ENCODE results near the gene KANSL2.
A peak's percentile ranks its signal among the peaks of the same experiment; 100 is the strongest.
"Not testable (repeated sequence)": the region's sequence is repeated elsewhere in the genome, so short reads cannot be mapped to it uniquely, and the experiment has no call there.

The KANSL2 gene

GRCh38 chr12:48681710-48682532 is at the start of gene KANSL2:
TSS of gene KANSL2 (minus strand) at chr12:48682238. CDS start at chr12:48681632, 606 bp downstream.
- peak; percentile 99 for DNase-seq

GRCh38 chr12:48728807-48729206 is 46.8 kb upstream of the KANSL2 start:
- no peak for DNase-seq

- DNase-seq, result not testable (repeated sequence)
Measured at GRCh38 chr12:48720737-48721136, 38.7 kb upstream of the KANSL2 start.

- not testable (repeated sequence) for DNase-seq
Measured at GRCh38 chr12:48720171-48720570, 38.1 kb upstream of the KANSL2 start.

GRCh38 chr12:48719002-48719401 is 37.0 kb upstream of the KANSL2 start:
- DNase-seq, result not testable (repeated sequence)

- DNase-seq, result peak; percentile 11
Measured at GRCh38 chr12:48717252-48717695, 35.2 kb upstream of the KANSL2 start.

- peak; percentile 99 for DNase-seq
Measured at GRCh38 chr12:48716493-48717251, 34.6 kb upstream of the KANSL2 start, which contains the start of gene CCNT1. TSS of gene CCNT1 (minus strand) at chr12:48716707. CDS start at chr12:48716675, 32 bp downstream.

- DNase-seq, result no peak
Measured at GRCh38 chr12:48716168-48716492, 34.1 kb upstream of the KANSL2 start.

- DNase-seq, result no peak
Measured at GRCh38 chr12:48712209-48712608, 30.2 kb upstream of the KANSL2 start.

GRCh38 chr12:48698822-48699221 is 16.8 kb upstream of the KANSL2 start:
- DNase-seq, result not testable (repeated sequence)

GRCh38 chr12:48696626-48697025 is 14.6 kb upstream of the KANSL2 start:
- DNase-seq, result no peak

GRCh38 chr12:48695859-48696258 is 13.8 kb upstream of the KANSL2 start:
- DNase-seq, result no peak

- no peak for DNase-seq
Measured at GRCh38 chr12:48694038-48694437, 12.0 kb upstream of the KANSL2 start.

GRCh38 chr12:48693572-48693971 is 11.5 kb upstream of the KANSL2 start:
- no peak for DNase-seq

- no peak for DNase-seq
Measured at GRCh38 chr12:48691826-48692487, 9.9 kb upstream of the KANSL2 start.

GRCh38 chr12:48690990-48691389 is 9.0 kb upstream of the KANSL2 start:
- no peak for DNase-seq

- no peak for DNase-seq
Measured at GRCh38 chr12:48690436-48690835, 8.4 kb upstream of the KANSL2 start.

GRCh38 chr12:48688836-48689235 is 6.8 kb upstream of the KANSL2 start:
- DNase-seq, result no peak

- DNase-seq, result no peak
Measured at GRCh38 chr12:48687592-48687991, 5.6 kb upstream of the KANSL2 start.

- DNase-seq, result no peak
Measured at GRCh38 chr12:48686615-48687334, 4.7 kb upstream of the KANSL2 start.

GRCh38 chr12:48686037-48686595 is 4.1 kb upstream of the KANSL2 start:
- DNase-seq, result no peak

GRCh38 chr12:48683534-48683933 is 1.5 kb upstream of the KANSL2 start:
- DNase-seq, result no peak
